ENCODE results near the gene SSX2.
"Not testable (repeated sequence)": the region's sequence is repeated elsewhere in the genome, so short reads cannot be mapped to it uniquely, and the experiment has no call there.

Gene SSX2

GRCh38 chrX:52707078-52707477 lies at the start of gene SSX2:
TSS of gene SSX2 (minus strand) at chrX:52707178. CDS start at chrX:52705749, 1,429 bp downstream.
- DNase-seq = not testable (repeated sequence)

GRCh38 chrX:52750952-52751351 lies 44.0 kb upstream of the SSX2 start, which contains the start of gene SSX2B:
TSS of gene SSX2B (plus strand) at chrX:52751252. CDS start at chrX:52752681, 1,429 bp downstream.
- DNase-seq = not testable (repeated sequence)

GRCh38 chrX:52692034-52692433 lies 14.9 kb downstream of the SSX2 start:
- not testable (repeated sequence) for DNase-seq

GRCh38 chrX:52662218-52662617 lies 44.8 kb downstream of the SSX2 start:
- not testable (repeated sequence) for DNase-seq

GRCh38 chrX:52655475-52655874 lies 51.5 kb downstream of the SSX2 start:
- not testable (repeated sequence) for DNase-seq

- DNase-seq = not testable (repeated sequence)
These were observed 52.2 kb downstream of the SSX2 start, which contains the start of gene SSX7 for GRCh38 chrX:52654800-52655199. TSS of gene SSX7 (minus strand) at chrX:52654900. CDS start at chrX:52653472, 1,428 bp downstream.

- DNase-seq = not testable (repeated sequence)
These were observed 56.3 kb downstream of the SSX2 start for GRCh38 chrX:52650676-52651075.

- not testable (repeated sequence) for DNase-seq
These were observed 58.0 kb downstream of the SSX2 start for GRCh38 chrX:52648956-52649355.
